HL-60 (cell line): ENCODE results near the gene DIAPH1.

Source experiments
- CTCF ChIP-seq: IDR thresholded peaks from one replicate; pipeline ENCODE4 v1.5.1; 2011; ENCODE audit warnings: low read length, control low read depth, inconsistent platforms; ENCODE audit not compliant: insufficient read depth
- GABPA ChIP-seq: IDR thresholded peaks from 2 replicates; pipeline ENCODE4 v1.6.1; 2012; ENCODE audit warnings: low read depth
- POLR2AphosphoS5 ChIP-seq: IDR thresholded peaks from 2 replicates; pipeline ENCODE4 v1.6.1; 2012; ENCODE audit warnings: low read depth
- REST ChIP-seq: IDR thresholded peaks from 2 replicates; pipeline ENCODE4 v1.6.1; 2012; ENCODE audit warnings: low read depth; ENCODE audit not compliant: insufficient replicate concordance

- TF ChIP-seq CTCF (no peak), POLR2AphosphoS5 (no peak), REST (no peak), GABPA (no peak)
Measured at GRCh38 chr5:141634720-141635119, 15.9 kb upstream of the DIAPH1 start.
